Eye (tissue), 1 donor: ENCODE data around the gene CEP152.
"Not testable (repeated sequence)": the region's sequence is repeated elsewhere in the genome, so short reads cannot be mapped to it uniquely, and the experiment has no call there.

Source experiments
- DNase-seq: peaks from one replicate; pipeline ENCODE4 v3.0.0-alpha.2; 2015

CEP152 gene

GRCh38 chr15:48811325-48811958 lies 573 bp upstream of the CEP152 start:
- no peak for DNase-seq

GRCh38 chr15:48806151-48806550 lies 4.7 kb downstream of the CEP152 start:
- DNase-seq, result peak; percentile 17

GRCh38 chr15:48805591-48805990 lies 5.3 kb downstream of the CEP152 start:
- no peak for DNase-seq

- DNase-seq, result no peak
These were observed 7.0 kb downstream of the CEP152 start for GRCh38 chr15:48803877-48804276.

- DNase-seq, result no peak
These were observed 8.0 kb downstream of the CEP152 start for GRCh38 chr15:48802867-48803266.

- no peak for DNase-seq
These were observed 8.6 kb downstream of the CEP152 start for GRCh38 chr15:48802257-48802656.

GRCh38 chr15:48800811-48801455 lies 9.9 kb downstream of the CEP152 start:
- DNase-seq, result peak; percentile 58

GRCh38 chr15:48800245-48800644 lies 10.6 kb downstream of the CEP152 start:
- no peak for DNase-seq

- peak; percentile 27 for DNase-seq
These were observed 12.6 kb downstream of the CEP152 start for GRCh38 chr15:48798319-48798718.

- no peak for DNase-seq
These were observed 13.9 kb downstream of the CEP152 start for GRCh38 chr15:48796930-48797329.

- no peak for DNase-seq
These were observed 14.3 kb downstream of the CEP152 start for GRCh38 chr15:48796521-48796920.

GRCh38 chr15:48795901-48796300 lies 15.0 kb downstream of the CEP152 start:
- DNase-seq, result no peak

GRCh38 chr15:48794697-48795134 lies 16.2 kb downstream of the CEP152 start:
- DNase-seq, result no peak

GRCh38 chr15:48792408-48792807 lies 18.5 kb downstream of the CEP152 start:
- DNase-seq, result no peak

GRCh38 chr15:48790466-48791115 lies 20.3 kb downstream of the CEP152 start:
- not testable (repeated sequence) for DNase-seq

GRCh38 chr15:48785712-48786111 lies 25.2 kb downstream of the CEP152 start:
- DNase-seq, result no peak

- no peak for DNase-seq
These were observed 25.7 kb downstream of the CEP152 start for GRCh38 chr15:48785195-48785594.

GRCh38 chr15:48784756-48785155 lies 26.1 kb downstream of the CEP152 start:
- no peak for DNase-seq

- DNase-seq, result no peak
These were observed 28.0 kb downstream of the CEP152 start for GRCh38 chr15:48782911-48783310.

GRCh38 chr15:48781481-48782081 lies 29.3 kb downstream of the CEP152 start:
- DNase-seq, result no peak

GRCh38 chr15:48781017-48781416 lies 29.9 kb downstream of the CEP152 start:
- DNase-seq, result no peak

- DNase-seq, result no peak
These were observed 32.5 kb downstream of the CEP152 start for GRCh38 chr15:48778331-48778730.

GRCh38 chr15:48777645-48778330 lies 33.1 kb downstream of the CEP152 start:
- no peak for DNase-seq
